ENCODE measurements around the gene ABCG2. TPM values are rescaled to one million over a fixed set of nuclear protein-coding genes. Genes with fewer than 3 reads are reported as not detected.
A peak's percentile ranks its signal among the peaks of the same experiment; 100 is the strongest.
"Not testable (repeated sequence)": the region's sequence is repeated elsewhere in the genome, so short reads cannot be mapped to it uniquely, and the experiment has no call there.

Gene ABCG2
- total RNA-seq, 1 donor from 2014 or later = 21.5 TPM

DNA sequence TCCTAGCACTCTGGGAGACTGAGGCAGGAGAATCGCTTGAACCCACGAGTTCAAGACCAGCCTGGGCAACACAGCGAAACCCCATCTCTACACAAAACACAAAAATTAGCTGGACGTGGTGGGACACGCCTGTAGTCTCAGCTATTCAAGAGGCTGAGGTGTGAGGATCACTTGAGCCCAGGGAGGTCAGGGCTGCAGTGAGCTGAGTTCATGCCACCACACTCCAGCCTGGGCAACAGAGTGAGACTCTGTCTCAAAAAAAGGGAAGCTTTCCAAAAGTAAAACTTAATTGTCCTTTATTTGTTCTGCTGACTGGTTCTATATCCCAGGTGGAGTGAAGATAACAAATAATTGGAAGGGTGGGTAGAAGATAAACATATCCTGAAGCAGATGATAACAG is 45.6 kb downstream of the ABCG2 start:
- H3K9me3 Mint-ChIP-seq = no peaks in the 10 kb centered on the region
- peaks cover 7% of the 10 kb centered on the region for H3K4me1 Mint-ChIP-seq (ENCODE audit: unreplicated experiment)
- no peak for DNase-seq (ENCODE audit: extremely low spot score, unreplicated experiment)
- no peaks in the 10 kb centered on the region for H3K27me3 Mint-ChIP-seq
- TF ChIP-seq, protein P1, sequence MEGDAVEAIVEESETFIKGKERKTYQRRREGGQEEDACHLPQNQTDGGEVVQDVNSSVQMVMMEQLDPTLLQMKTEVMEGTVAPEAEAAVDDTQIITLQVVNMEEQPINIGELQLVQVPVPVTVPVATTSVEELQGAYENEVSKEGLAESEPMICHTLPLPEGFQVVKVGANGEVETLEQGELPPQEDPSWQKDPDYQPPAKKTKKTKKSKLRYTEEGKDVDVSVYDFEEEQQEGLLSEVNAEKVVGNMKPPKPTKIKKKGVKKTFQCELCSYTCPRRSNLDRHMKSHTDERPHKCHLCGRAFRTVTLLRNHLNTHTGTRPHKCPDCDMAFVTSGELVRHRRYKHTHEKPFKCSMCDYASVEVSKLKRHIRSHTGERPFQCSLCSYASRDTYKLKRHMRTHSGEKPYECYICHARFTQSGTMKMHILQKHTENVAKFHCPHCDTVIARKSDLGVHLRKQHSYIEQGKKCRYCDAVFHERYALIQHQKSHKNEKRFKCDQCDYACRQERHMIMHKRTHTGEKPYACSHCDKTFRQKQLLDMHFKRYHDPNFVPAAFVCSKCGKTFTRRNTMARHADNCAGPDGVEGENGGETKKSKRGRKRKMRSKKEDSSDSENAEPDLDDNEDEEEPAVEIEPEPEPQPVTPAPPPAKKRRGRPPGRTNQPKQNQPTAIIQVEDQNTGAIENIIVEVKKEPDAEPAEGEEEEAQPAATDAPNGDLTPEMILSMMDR (conservative IDR thresholded peaks at IDR 0.05) = no peak
- no peak overlapping the region for H3K27ac Mint-ChIP-seq
- H3K4me3 Mint-ChIP-seq = no peak overlapping the region
- H3K36me3 Mint-ChIP-seq = no peaks in the 10 kb centered on the region

DNA sequence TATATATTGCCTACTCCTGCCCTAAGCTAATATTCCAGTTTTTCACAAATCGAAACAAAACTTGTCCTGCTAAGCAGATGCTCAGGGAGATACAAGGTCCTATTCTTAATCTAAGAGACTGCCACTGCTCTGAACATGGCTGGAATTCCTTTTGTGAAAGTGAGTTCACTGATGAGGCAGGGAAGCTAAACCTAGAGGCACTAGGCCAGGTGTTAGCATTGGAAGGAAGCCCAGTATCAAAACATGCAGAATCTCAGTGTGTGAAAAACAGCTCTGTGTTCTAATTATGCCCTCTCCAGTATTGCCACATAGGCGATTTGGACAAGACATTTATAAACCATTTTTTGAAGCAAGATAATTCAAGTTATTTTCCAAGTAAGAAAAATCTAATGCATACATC is 47.6 kb downstream of the ABCG2 start:
- H3K4me1 Mint-ChIP-seq (ENCODE audit: unreplicated experiment) = peaks cover 14% of the 10 kb centered on the region
- DNase-seq (ENCODE audit: extremely low spot score, unreplicated experiment) = no peak
- no peak overlapping the region for H3K4me3 Mint-ChIP-seq
- TF ChIP-seq, protein P1 (conservative IDR thresholded peaks at IDR 0.05) = no peak
- H3K9me3 Mint-ChIP-seq = no peaks in the 10 kb centered on the region
- H3K27me3 Mint-ChIP-seq = no peaks in the 10 kb centered on the region
- peak overlapping the region; percentile 62 for H3K27ac Mint-ChIP-seq
- H3K36me3 Mint-ChIP-seq = no peaks in the 10 kb centered on the region

DNA sequence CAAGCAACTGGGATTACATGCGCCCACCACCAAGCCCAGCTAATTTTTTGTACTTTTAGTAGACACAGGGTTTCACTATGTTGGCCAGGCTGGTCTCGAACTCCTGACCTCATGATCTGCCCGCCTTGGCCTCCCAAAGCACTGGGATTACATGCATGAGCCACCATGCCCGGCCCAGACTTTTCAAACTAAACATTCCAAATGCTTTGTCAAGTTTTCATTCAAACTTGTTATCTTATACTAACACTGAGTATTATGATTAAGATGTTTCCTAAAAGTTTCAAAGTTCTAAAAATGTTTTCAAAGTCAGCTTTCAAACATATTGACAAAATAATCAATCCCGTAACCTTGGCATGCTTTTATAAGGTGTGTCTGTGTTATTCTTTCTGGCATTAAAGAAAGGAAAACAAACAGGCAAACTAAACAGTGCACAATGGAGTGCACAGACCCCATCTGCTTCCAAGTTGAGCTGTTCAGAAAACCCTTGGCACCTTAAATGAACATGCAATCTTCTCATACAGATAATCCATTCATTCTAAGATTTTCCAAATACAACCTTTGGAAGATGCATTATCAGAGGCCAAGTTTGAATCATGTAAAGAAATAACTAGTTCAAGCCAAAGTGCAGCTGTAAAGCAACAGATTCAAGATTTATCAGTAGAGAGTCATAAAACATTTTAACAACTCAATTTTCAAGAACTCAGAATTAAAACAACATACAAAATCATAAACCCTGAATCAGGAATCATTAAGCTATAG is 49.1 kb downstream of the ABCG2 start:
- H3K27ac Mint-ChIP-seq = peak overlapping the region; percentile 74
- H3K4me1 Mint-ChIP-seq (ENCODE audit: unreplicated experiment) = peaks cover 26% of the 10 kb centered on the region
- no peak for DNase-seq (ENCODE audit: extremely low spot score, unreplicated experiment)
- TF ChIP-seq, protein P1 (conservative IDR thresholded peaks at IDR 0.05) = no peak
- no peaks in the 10 kb centered on the region for H3K36me3 Mint-ChIP-seq
- no peak overlapping the region for H3K4me3 Mint-ChIP-seq
- no peaks in the 10 kb centered on the region for H3K27me3 Mint-ChIP-seq
- no peaks in the 10 kb centered on the region for H3K9me3 Mint-ChIP-seq

DNA sequence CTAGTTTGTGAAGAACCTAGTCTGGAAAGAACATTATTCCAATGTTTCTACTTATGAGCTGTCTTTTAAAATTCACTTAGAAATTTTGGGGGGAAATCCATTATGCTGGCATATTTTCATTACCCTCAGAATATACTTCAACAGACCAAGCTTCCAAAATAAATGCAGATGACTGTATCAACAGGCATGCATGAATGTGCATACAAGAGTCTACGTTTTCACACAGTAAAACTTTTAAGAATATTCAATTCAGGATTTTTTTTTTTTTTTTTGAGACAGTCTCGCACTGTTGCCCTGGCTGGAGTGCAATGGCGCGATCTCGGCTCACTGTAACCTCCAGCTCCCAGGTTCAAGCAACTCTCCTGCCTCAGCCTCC is 49.7 kb downstream of the ABCG2 start:
- DNase-seq (ENCODE audit: extremely low spot score, unreplicated experiment) = no peak
- peaks cover 29% of the 10 kb centered on the region for H3K4me1 Mint-ChIP-seq (ENCODE audit: unreplicated experiment)
- H3K4me3 Mint-ChIP-seq = no peak overlapping the region
- TF ChIP-seq, protein P1 (conservative IDR thresholded peaks at IDR 0.05) = no peak
- no peaks in the 10 kb centered on the region for H3K27me3 Mint-ChIP-seq
- no peaks in the 10 kb centered on the region for H3K36me3 Mint-ChIP-seq
- no peaks in the 10 kb centered on the region for H3K9me3 Mint-ChIP-seq
- peak overlapping the region; percentile 74 for H3K27ac Mint-ChIP-seq

DNA sequence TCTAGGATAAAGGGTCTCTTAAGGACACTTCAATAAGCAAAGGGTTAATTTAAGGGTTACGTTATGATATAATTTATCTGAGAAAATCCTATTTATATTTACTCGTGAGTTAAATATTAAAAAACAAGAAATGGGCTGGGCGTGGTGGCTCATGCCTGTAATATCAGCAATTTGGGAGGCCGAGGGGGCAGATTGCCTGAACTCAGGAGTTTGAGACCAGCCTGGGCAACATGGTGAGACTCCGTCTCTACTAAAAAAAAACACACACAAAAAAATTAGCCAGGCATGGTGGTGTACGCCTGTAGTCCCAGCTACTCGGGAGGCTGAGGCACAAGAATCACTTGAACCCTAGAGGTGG is 50.4 kb downstream of the ABCG2 start:
- not testable (repeated sequence) for DNase-seq (ENCODE audit: extremely low spot score, unreplicated experiment); H3K36me3 Mint-ChIP-seq; H3K4me3 Mint-ChIP-seq; H3K27me3 Mint-ChIP-seq; H3K27ac Mint-ChIP-seq; H3K9me3 Mint-ChIP-seq
- peaks cover 29% of the 10 kb centered on the region for H3K4me1 Mint-ChIP-seq (ENCODE audit: unreplicated experiment)

DNA sequence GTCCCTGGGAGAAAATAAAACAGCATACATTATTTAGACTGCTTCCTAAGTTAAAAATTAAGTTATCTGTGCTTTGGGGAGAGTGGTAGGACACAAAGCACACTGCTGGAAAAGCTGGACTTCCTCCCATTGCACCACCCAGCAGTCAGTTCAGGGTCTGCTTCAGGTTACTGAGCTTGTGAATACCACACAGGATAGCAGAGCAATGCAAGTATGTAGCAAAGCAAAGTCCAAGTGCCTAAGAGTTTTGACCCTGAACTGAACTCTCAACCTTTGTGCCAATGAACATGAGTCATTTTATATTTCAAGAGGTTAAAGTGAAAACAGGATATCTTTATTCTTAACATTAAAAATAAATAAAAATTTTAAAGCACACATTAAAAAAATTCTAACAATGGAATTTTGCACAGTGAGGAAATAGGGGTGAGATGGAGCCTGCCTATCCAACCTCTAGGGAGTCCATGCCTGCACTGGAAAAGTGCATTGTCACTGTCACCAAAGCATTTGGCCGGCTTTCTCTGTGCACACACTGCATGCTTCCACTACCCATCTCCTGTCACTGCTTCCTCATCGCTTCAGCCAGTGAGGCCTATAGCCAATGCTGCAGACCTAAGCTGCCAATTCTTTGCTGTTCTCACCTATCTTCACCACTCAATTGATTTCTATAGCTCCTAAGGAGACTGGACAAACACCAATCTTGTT is 50.9 kb downstream of the ABCG2 start:
- TF ChIP-seq, protein P1 (conservative IDR thresholded peaks at IDR 0.05) = no peak
- H3K9me3 Mint-ChIP-seq = no peaks in the 10 kb centered on the region
- H3K27ac Mint-ChIP-seq = peak overlapping the region; percentile 72
- peak overlapping the region; percentile 35 for H3K4me3 Mint-ChIP-seq
- H3K36me3 Mint-ChIP-seq = no peaks in the 10 kb centered on the region
- no peaks in the 10 kb centered on the region for H3K27me3 Mint-ChIP-seq
- peaks cover 29% of the 10 kb centered on the region for H3K4me1 Mint-ChIP-seq (ENCODE audit: unreplicated experiment)
- DNase-seq (ENCODE audit: extremely low spot score, unreplicated experiment) = no peak

Data from type B pancreatic cell (in vitro differentiated cells).